OCI-LY1 (cell line): ENCODE results near the gene CLRN1.
"Not testable (repeated sequence)": the region's sequence is repeated elsewhere in the genome, so short reads cannot be mapped to it uniquely, and the experiment has no call there.

ENCODE experiments used
- CTCF ChIP-seq: fragments of 200-600 bp; sonication (generic), shearing (Covaris generic); IDR thresholded peaks from 2 replicates; pipeline ENCODE4 v1.5.1; 2017; ENCODE audit warnings: mild to moderate bottlenecking, antibody characterized with exemption, low read length, moderate library complexity, mixed read lengths
- EZH2 ChIP-seq: fragments of 200-600 bp; sonication (generic), shearing (Covaris generic); IDR thresholded peaks from 2 replicates; pipeline ENCODE4 v1.8.0; 2017; ENCODE audit warnings: borderline replicate concordance, mixed run types, mild to moderate bottlenecking, antibody characterized with exemption, low read length, moderate library complexity, mixed read lengths

- TF ChIP-seq CTCF, EZH2: not testable (repeated sequence)
Observed at GRCh38 chr3:150988395-150988794, 15.9 kb upstream of the CLRN1 start.
